Right hindlimb (tissue), 1 donor: ENCODE measurements around the gene NMRAL1.

Experiments used
- DNase-seq: peaks from one replicate; pipeline ENCODE4 v3.0.0-alpha.2; 2018

NMRAL1 gene

DNA sequence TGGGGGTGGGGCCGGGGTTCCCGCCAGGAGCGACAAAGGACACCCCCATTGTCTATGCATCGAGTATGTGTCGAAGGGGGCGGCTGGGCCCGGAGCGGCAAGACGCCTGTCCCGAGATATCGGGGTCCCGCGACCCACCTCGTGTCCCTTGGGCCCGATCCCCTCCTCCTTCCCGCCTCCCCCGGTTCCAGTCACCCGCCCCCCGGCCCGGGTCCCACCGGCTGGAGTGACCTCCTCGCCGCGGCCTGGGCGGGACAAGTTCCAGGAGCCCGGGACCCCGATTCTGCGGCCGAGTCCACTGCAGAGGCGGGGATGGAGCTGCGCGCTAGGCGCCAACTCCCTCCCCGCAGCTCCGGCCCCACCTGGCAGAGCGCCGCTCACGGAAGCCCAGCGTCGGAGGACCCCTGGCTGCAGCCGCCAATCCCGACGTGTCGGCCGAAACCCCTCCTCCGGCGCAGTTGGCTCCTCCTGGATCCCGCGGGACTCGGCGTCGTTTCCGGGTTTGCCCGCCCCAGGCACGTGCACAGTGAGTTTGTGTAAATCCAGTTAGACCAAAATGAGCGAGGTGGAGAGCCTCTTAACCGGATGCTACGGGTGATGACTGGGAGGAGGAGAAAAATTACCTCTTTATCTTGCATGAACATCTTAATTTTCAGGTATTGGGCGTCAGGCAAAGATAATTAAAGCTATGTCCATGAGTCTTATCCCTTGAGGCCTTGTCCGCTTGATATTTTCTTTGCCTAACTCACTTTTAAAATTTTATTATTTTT, at the start of gene NMRAL1:
Gene NMRAL1, minus strand, starts transcription at position 434 of the 770 bp plus-strand sequence. CDS start 493 bp downstream, outside the sequence.
- peak; percentile 97 for DNase-seq

DNA sequence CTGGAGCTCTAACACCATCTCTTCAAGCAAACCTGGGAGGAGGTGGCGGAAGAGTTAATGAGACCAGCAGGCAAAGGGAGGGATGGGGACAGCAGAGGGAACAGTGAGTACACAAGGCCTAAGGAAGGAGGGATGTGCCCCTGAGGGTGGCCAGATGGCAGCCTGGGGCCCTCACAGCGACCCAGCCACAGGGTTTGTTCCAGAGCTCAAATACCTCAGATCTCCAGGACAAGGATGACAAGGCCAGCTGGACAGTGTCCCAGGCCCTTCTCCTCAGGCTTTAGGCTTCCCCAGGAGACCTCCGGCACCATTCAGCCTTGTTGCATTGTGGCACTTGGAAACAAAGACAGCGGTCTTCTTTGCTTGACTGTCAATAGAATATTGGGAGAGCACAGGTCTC, 49.3 kb upstream of the NMRAL1 start:
- DNase-seq, result no peak

DNA sequence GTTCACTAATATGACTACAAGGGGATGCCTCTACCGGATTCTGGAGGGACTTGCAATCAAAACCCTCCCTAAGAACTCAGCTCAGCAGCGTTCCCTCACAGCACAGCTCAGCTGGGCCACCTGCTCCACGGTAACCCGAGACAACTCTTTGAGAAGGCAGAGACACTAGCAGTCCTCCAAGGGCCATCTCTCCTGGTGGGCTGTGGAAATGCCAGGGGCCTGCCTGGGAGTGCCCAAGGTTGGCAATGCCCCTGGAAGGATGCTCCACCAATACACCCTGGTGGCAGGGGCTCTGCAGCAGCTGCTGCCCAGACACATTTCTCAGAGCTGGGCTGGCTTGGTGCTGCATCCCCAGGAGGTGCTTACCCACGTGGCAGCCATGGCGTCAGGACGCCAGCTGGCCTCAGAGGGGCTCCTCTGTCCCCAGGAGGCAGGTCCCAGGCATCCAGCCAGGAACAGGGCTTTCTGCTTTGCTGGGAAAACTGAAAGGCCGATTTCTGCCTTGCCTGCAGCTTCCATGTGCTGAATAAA, 47.7 kb upstream of the NMRAL1 start:
- peak; percentile 67 for DNase-seq

DNA sequence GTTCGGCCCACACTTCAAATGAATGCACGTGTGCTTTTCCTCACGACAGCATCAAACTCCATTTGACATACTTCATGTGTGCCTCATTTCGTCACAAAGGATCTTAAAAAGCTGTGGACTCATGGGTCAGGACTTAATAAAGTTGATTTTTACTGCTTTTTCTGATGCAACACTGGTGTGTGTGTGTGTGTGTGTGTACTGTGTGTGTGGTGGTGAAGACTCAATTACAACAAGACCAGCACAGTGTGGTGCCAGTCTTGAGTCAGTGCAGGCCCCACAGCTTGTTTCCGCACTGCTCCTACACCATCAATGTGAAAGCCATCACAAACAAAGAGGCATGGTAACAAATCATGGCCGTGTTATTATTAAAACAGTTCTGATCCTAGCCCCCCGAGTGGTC, 46.5 kb upstream of the NMRAL1 start:
- DNase-seq, result no peak

DNA sequence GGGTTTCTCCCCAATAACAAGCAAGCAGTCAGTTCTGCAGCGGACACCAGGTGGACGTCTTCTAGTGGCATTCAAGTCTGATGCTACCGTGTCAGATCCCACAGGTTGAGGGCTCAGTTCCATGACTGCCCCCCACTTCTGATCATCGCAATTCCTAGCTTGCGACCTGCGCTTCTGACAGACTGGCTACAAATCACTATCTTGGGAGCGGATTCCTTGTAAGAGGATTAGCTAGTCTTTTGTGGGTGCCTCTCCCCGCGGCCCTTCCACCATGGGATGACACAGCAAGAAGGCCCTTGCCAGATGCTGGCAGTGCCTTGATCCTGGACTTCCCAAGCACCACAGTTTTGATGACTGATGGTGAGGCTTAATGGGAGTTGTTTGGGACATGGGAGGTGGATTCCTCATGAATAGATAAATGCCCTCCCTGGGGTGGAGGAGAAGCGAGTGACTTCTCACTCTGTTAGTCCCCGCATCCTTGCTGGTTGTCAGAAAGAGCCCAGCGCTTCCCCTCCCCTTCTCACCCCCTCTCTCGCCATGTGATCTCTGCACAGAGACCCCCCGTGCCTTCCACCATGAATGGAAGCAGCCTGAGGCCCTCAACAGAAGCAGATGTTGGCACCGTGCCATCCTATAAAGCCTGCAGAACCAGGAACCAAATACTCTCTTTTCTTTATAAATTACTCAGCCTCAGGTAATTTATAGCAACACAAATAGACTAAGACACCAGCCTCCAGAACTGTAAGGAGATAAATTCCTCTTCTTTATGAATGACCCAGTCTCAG, 45.0 kb upstream of the NMRAL1 start:
- no peak for DNase-seq

DNA sequence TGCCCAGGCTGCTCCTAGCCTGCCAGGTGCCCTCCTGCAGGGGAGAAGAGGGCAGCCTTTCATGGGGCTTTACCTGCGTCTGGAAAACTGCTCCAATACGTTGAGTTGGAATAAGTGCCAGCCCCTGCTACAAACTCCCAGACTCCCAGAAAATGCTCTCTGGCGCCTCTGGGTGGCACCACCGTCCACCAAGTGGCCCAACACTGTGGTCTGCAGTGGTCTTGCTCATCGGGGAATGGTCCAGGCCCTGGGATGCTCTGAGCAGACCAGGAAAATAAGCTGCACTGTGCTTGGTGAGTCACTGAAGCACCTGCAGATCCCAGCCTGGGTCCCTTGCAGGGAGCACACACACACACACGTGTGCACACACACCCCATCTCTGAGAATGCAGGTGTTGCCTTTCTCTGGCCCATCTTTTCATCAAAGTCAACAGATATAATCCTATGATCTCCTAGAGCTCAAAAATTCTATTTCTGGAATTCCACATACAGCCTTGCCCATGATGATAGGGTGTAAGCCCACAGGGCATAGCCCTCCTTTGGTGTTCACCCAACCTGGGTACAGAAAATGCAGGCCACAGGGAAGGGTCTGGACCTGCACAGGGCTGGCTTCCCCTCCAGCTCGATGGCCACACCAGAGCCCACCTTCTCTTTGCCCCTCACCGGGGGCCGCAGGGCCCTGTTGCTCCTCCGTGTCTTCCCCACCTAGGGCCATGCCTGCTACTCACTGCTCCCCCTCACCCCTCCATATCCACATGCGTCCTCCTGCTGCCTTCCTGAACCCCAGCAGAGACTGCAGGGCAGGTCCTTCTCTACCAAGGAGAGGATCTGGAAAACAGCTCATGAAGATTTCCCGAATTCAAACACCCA, 43.6 kb upstream of the NMRAL1 start:
- no peak for DNase-seq

DNA sequence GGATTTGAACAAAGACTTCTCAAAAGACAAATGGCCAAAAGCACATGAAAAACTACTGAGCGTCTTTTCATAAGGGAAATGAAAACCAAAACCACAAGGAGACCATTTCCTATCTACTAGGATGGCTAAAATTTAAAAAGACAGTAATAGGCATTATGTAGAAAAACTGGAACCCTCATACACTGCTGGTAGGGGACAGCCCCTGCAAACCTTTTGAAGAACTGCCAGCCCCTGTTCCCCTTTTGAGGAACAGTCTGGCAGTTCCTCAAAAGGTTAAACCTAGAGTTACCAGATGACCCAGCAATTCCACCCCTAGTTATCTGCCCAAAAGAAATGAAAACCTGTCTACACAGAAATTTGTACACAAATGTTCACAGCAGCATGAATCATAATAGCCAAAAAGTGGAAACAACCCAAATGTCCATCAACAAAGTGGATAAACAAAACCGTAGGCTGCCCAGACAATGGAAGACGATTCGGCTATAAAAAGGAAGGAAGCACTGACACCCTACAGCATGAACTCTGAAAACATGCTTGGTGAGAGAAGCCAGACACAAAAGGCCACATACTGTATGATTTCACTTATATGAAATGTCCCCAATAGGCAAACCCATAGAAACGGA, 41.3 kb upstream of the NMRAL1 start:
- DNase-seq, result no peak

DNA sequence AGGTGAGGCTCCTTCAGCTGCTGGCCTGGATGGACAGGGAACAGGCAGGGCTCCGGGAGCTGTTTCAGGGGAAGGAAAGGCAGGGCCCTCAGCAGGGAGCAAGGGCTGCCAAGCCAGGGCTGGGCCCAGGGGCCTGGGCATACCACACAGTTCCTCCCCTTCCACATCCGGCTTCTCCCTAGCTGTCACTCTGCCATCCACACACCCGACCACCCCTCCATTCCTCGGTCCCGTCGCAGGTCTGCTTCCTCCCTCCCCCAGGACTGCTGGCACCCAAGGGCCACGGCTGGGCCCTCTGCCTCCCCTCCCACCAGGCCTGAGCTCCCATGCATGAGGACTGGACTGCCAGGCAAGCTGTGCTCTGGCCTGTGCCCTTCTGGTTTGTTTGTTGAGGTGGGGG, 40.2 kb upstream of the NMRAL1 start:
- DNase-seq, result no peak

DNA sequence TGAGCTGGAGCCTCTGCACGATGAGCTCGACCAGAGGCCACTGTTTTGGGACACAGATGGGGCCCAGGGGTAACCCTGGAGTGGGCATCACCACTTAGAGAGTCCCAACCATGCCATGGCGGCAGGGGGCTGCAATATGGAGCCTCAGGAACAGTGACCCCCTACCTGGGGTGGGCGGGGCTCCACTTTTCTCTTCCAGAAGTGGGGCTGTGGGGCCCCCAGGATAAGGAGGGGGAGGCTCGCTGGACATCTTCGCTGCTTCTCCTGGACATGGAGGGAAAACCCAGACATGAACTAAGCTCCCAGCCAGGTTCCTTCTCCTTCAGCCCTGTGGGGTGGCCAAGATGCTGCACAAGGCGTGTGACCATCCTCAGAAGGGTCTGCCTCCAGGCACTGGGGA, 39.5 kb upstream of the NMRAL1 start:
- DNase-seq, result no peak

DNA sequence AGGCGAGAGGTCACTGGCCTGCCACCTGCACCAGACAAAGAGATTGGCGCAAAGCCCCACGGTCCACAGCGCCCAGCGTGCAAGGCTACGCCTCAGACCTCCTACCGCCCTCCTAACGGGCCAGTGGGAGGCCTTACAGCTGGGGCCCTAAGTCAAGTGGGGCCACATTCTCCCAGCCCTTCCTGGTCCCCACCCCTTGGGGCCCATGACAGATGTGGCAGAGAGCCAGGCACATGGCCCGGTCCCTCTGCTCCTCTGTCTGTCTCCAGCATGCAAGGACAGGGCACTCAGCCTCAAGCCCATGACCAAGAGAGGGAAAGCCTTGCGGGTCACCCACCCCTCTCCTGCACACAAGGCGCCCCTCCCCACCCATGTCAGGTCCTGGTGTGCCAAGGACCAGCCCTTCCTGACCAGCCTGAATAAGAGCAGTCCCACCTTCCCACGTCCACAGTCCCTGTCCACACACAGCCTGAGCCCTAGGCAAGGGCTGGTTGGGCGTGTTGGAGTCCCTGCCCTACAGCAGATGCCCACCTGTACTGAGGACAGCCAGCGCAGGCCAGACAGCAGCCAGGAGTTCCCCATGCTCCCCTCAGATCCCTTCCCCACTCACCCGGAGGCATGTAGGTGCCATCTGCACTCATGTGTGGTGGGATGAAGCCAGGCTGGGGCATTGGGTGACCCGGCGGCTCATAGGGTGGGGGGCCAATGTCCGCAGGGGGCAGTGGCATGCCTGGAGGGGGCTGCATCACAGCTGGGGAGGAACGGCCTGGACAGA, 38.8 kb upstream of the NMRAL1 start:
- DNase-seq, result no peak

DNA sequence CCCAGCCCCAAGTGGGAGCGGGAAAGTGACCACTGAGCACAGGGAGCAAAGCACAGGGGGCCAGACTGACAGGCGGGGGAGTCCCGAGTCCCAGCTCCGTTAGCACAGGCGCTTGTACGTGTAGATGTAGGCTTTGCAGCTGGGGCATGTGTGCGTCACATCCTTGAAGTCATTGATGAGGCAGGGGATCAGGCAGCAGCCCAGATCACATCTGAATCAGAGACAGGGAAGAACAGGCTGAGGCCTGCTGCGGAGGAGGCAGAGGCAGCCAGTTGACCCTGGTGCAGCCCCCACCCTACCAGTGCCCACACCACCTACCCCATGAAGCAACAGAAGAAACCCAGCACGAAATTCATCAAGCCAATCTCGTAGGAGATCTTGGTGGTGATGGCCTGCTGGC, 38.0 kb upstream of the NMRAL1 start:
- DNase-seq, result no peak

DNA sequence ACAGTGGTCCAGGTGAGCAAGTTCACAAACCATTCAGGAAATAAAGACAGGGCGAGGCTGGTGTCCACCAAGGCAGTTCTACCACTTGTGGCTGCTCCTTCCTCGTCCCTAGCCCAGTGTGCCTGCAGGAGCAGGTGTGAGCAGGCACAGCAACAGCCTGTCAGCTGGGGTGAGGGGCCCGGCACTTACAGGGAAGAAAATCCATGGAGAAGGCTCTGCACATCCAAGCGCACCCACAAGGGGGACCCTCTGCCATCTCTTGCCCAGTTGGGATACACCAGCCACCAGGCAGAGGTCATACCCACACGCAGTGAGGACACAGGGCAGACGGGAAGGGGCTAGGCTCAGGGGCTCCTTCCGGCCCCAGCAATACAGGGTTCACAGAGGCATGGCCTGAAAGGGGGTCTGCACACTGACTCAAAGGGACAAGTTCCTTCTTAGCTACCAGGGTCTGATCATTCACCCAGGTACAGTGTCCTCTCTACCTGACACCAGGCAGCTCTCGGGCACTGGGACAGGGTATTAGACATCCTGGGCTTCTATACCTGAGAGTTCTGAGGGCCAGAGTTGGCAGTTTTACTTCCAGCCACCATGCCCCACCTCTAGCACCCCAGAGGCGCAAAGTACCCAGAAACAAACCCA, 37.1 kb upstream of the NMRAL1 start:
- peak; percentile 68 for DNase-seq

DNA sequence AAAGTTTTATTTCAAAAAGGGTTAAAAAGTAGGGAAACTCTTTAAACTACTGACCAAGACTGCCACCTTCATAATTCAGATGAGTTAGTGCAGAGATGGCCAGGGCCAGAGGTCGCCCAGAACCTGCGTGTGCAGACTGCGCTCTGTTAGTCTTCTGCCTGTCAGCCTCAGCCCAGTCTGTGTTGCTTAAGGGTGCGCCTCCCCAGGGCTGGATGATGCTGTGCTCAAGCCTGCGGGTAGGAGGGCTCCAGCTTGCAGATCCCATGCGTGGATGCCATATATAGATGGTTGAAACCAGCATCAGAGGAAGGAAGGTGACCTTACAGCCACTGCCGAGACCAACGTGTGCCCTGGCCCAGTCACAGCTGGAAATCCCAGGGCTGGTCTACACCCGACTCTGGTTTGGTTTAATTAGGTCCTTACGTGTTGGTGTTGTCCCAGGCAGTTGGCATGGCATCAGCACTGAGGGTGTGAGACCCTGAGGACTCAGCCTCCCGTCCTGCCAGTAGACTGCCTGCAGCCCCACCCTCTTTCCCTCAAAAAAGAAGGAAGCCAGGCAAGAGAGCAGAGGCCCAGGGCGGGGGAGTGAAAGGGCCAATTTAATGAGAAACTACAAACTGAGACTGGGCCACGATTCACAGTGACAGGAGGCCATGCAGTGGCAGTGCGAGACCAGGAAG, 36.5 kb upstream of the NMRAL1 start:
- DNase-seq, result no peak

DNA sequence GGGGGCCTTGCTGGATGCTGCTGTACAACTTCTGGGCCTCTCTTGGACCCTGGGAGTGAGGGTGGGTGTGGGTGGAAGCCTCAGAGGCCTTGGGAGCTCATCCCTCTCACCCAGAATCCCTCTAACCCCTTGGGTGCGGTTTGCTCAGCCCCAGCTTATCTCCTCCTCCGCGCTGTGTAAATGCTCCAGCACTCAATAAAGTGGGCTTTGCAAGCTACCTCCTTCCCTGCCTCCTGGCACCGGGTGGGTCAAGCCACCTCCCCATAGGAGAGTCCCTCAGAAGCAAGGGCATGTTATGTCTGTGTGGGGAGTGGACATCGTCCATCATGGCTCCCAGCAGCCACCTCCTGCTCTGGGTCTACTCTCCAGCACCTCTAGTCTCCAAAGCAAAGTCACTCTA, 35.7 kb upstream of the NMRAL1 start:
- no peak for DNase-seq

DNA sequence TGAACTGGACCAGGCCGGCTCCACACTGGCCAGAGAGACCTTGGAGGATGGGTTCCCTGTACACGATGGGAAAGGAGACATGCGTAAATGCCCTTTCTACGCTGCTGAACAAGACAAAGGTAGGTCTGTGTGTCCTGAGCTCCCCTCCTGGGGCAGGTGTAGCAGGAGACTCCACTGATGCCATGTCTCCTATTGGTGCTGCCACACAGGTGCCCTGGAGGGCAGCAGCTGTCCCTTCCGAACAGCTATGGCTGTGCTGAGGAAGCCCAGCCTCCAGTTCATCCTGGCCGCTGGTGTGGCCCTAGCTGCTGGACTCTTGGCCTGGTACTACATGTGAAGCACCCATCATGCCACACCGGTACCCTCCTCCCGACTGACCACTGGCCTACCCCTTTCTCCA, 35.0 kb upstream of the NMRAL1 start:
- DNase-seq, result no peak

DNA sequence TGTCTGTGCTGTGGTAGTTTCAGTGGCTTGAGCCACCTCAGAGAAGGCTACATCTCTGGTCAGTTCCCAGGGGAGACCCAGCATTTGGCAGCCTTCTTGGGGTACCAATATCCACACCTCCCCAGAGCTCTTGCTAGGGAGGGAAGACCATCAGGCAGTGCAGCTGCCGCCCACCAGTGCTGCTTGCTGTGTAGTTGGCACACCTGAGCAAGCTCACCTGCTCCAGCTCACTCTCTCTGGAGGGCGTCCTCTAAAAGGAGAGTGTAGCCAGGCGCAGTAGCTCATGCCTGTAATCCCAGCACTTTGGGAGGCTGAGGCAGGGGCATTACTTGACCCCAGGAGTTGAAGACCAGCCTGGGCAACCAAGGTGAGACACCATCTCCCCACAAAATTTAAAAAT, 34.4 kb upstream of the NMRAL1 start:
- DNase-seq, result no peak

DNA sequence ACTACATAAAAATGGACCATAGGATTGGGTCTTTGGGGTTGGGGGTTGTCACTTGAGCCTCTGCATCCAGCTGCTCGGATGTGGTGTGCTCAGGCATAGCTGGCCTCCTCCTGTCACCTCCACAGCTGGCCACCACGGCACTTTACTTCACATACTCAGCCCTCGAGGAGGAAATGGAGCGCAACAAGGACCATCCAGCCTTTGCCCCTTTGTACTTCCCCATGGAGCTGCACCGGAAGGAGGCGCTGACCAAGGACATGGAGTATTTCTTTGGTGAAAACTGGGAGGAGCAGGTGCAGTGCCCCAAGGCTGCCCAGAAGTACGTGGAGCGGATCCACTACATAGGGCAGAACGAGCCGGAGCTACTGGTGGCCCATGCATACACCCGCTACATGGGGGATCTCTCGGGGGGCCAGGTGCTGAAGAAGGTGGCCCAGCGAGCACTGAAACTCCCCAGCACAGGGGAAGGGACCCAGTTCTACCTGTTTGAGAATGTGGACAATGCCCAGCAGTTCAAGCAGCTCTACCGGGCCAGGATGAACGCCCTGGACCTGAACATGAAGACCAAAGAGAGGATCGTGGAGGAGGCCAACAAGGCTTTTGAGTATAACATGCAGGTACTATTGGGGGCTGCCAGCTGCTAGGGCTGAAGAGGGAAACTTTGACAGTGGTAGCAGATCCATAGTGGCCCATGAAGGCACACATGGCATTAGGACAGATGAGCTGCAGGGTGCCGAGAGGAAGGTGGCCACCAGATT, 33.3 kb upstream of the NMRAL1 start:
- no peak for DNase-seq

DNA sequence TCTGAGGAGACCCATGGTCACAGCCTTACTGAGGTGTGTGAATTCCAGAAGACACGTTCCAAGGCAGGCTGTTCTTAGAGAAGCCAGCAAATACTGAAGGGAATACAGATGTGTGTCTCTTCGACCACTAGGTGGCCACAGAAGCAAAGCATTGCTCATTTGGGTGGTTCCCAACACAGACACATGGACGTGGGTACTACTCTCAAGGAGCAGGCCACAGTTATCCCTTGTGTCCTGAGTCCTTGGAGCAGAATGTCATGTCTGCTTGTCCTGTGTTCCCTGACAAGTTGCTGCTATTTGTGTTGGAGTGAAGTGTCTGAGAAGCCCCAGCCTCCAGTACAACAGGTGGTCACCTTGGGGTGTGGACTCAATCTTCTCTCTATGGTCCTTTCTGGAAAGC, 32.0 kb upstream of the NMRAL1 start:
- DNase-seq, result peak; percentile 75

DNA sequence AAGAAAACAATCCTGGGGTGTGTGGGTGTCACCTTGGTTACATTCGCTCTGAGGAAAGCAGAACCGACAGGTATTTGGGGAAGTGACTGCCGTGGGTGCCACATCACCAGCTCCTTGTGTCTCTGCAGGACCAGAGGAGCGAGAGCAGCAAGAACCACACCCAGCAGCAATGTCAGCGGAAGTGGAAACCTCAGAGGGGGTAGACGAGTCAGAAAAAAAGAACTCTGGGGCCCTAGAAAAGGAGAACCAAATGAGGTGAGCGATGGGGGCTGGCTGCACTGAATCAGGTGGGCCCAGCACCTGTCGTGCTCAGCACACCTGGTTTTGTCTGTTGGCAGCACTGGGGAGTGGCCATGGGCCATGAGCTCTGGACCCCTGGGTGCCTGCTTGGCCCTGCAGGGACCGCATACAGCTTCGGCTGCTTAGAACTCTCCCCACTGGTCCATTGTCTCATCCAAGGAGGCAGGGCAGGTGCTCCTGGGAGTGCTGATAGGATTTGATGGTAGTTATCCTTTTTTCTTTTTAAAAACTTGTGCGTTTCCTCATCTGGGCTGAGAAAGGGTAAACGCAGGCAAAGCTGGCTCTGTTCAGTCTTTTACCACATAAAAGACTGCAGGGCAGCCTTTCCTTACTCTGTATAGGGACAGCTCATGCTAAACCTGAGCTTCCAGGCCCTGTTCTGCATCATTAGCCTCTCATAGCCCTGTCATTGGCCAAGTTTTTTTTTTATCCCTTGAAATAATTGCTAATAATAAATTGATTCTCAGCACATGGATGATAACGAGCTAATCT, 31.1 kb upstream of the NMRAL1 start:
- DNase-seq, result no peak
